Natural killer cell (primary cell): ENCODE data around the gene STN1. TPM values are rescaled to one million over a fixed set of nuclear protein-coding genes. Genes with fewer than 3 reads are reported as not detected.

Experiments
- ATAC-seq, 3 donors: fragments of 150-1000 bp in 2 of 3; fragments of 200-7000 bp in 1 of 3; cut with Tn5 transposase; 1 replicate in 1 of 3; 2 replicates in 2 of 3; pipeline ENCODE4 v1.10.0; 2021; ENCODE audit warnings: mild to moderate bottlenecking in 2 of 3, moderate library complexity in 2 of 3
- DNase-seq, 2 donors: peaks; one replicate each; pipeline versions ENCODE4 v3.0.0 to v3.0.0-alpha.2; 2013 to 2021; ENCODE audit warnings: mixed read lengths in 1 of 2
- H3K27ac ChIP-seq: one replicate; pipeline ENCODE4 v1.5.1; 2013; ENCODE audit warnings: mild to moderate bottlenecking, low read length
- H3K27me3 ChIP-seq: one replicate; pipeline ENCODE4 v1.6.1; 2013; ENCODE audit warnings: low read length; ENCODE audit not compliant: control insufficient read depth, insufficient read depth
- H3K36me3 ChIP-seq: one replicate; pipeline ENCODE4 v1.6.1; 2013; ENCODE audit warnings: low read length; ENCODE audit not compliant: control insufficient read depth, insufficient read depth
- H3K4me1 ChIP-seq: one replicate; pipeline ENCODE4 v1.6.1; 2013; ENCODE audit warnings: low read length; ENCODE audit not compliant: control insufficient read depth, insufficient read depth
- H3K4me3 ChIP-seq: one replicate; pipeline ENCODE4 v1.5.1; 2013; ENCODE audit warnings: low read length
- H3K9me3 ChIP-seq: one replicate; pipeline ENCODE4 v1.6.1; 2013; ENCODE audit warnings: low read length; ENCODE audit not compliant: control insufficient read depth, insufficient read depth
- H3K27ac Mint-ChIP-seq, 2 donors: one replicate each; pipeline ENCODE4 v1.8.0; 2022; ENCODE audit warnings: mild to moderate bottlenecking in 2 of 2, mixed read lengths in 2 of 2, moderate library complexity in 1 of 2
- H3K27me3 Mint-ChIP-seq, 2 donors: one replicate each; pipeline ENCODE4 v1.8.0; 2022; ENCODE audit warnings: low read depth in 2 of 2, mixed read lengths in 2 of 2
- H3K36me3 Mint-ChIP-seq: one replicate; pipeline ENCODE4 v1.8.0; 2022; ENCODE audit warnings: mixed read lengths
- H3K4me1 Mint-ChIP-seq, 2 donors: one replicate each; pipeline ENCODE4 v1.8.0; 2022; ENCODE audit warnings: mixed read lengths in 2 of 2
- H3K4me3 Mint-ChIP-seq: one replicate; pipeline ENCODE4 v1.8.0; 2022; ENCODE audit warnings: mild to moderate bottlenecking, moderate library complexity, mixed read lengths
- H3K9me3 Mint-ChIP-seq, 2 donors: one replicate each; pipeline ENCODE4 v1.8.0; 2022; ENCODE audit warnings: mixed read lengths in 2 of 2
- CTCF ChIP-seq: fragments of 200-600 bp; IDR thresholded peaks from one replicate; pipeline ENCODE4 v1.8.0; 2022; ENCODE audit warnings: antibody characterized with exemption
- WGBS: methylation state at CpG from one replicate; pipeline ENCODE4 v1.1.7; 2013; ENCODE audit warnings: missing lambda C conversion rate; ENCODE audit not compliant: insufficient coverage; 5-methylcytosine and 5-hydroxymethylcytosine counted together
- intact Hi-C: fragments of 100-400 bp; cut with micrococcal nuclease; formaldehyde crosslinking; loops from one replicate; pipeline ENCODE4 v1.14.2; 2022
- total RNA-seq, 4 donors: library from RNA; stranded (reverse); fragments of 120-200 nt in 1 of 4; gene quantifications; one replicate each; pipeline versions ENCODE4 v1.2.3 to v1.2.4, GENCODE V29; 2013 to 2022

STN1 gene
- total RNA-seq, 3 donors from 2014 or later (not counting 1 experiment from before 2014, with no cell fraction given), result 31.7 to 53.4 (median 34.0) TPM

DNA sequence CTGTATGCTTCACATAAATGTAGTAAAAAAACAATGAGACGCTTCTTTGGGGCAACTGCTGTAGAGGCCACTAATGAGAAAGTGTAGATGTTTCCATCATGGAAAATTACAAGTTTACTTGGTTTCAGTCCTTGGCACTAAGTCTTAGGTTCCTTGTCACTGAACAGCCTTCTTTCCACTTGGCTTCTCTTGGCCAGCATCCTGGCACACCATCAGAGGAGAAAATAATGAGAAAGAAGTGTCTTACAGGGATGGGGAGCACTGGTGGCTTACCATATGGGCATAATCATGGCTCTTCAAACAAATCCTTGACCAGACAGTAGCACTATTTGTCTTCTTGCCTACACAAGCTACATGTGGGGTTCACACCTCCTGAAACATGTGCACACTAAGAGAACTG, 40.1 kb downstream of the STN1 start:
- TF ChIP-seq CTCF, result no peak
- H3K27me3 ChIP-seq, result no peaks in the 10 kb centered on the region
- Mint-ChIP-seq H3K36me3 (peaks cover 12% of the 10 kb centered on the region), H3K9me3 (no peaks in the 10 kb centered on the region), H3K27me3 (no peaks in the 10 kb centered on the region), H3K27ac (peak overlapping the region in 1 of 2 donors; percentile 60), H3K4me3 (no peak overlapping the region), H3K4me1 (peaks cover 5 to 6% of the 10 kb centered on the region in 2 donors)
- ATAC-seq (no peak), DNase-seq (no peak)
- intact Hi-C loops, result no loop called here
- no peaks in the 10 kb centered on the region for H3K4me1 ChIP-seq
- H3K27ac ChIP-seq, result no peak overlapping the region
- no peaks in the 10 kb centered on the region for H3K9me3 ChIP-seq
- 100% methylated on average over 1 of the region's 1 CpG for WGBS
- no peak overlapping the region for H3K4me3 ChIP-seq
- peaks cover 67% of the 10 kb centered on the region for H3K36me3 ChIP-seq

DNA sequence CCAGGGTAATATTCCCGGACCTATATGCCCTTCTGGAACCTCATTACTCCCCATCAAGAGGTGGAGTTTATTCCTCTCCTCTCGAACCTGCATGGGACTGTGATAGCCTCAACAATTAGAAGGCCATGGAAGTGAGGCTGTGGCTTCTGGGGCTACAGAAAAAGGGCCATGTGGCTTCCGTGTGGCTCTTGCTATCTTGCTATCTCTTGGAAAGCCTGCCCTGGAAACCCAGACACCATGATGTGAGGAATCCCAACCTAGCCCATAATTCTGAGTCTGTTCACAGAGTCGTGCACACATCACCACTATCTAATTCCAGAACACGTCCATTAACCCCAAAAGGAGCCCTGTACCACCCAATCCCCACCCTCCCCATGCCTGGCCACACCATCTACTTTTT, 41.8 kb downstream of the STN1 start:
- peaks cover 5 to 6% of the 10 kb centered on the region in 2 donors for H3K4me1 Mint-ChIP-seq
- Histone ChIP-seq H3K27me3 (no peaks in the 10 kb centered on the region), H3K36me3 (peaks cover 61% of the 10 kb centered on the region), H3K27ac (no peak overlapping the region), H3K4me3 (no peak overlapping the region), H3K9me3 (no peaks in the 10 kb centered on the region), H3K4me1 (no peaks in the 10 kb centered on the region)
- WGBS, result 97% methylated on average over 3 of the region's 5 CpGs
- no peak overlapping the region for H3K27ac Mint-ChIP-seq
- H3K9me3 Mint-ChIP-seq, result no peaks in the 10 kb centered on the region
- no peak for TF ChIP-seq CTCF
- H3K4me3 Mint-ChIP-seq, result no peak overlapping the region
- intact Hi-C loops, result no loop called here
- ATAC-seq (no peak), DNase-seq (no peak)
- H3K27me3 Mint-ChIP-seq, result no peaks in the 10 kb centered on the region
- H3K36me3 Mint-ChIP-seq, result peaks cover 11% of the 10 kb centered on the region

DNA sequence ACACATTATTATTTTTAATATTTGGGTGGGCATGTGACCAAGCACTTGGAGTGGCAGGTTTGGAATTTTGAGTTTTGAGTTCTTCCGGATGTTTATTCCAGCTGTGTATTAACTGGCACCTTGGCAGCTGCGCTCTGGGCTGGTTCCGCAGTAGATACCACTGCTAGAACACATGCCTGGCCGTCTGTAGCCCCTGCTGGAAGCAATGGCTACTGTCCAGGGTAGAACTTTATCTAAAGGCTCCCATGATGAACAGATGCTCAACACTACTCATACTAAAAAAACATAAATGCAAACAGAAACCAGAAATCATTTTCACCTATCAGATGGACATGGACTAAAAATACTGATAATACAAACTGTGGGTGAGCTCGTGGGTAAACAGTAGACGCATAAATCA, 43.3 kb downstream of the STN1 start:
- Mint-ChIP-seq H3K9me3 (no peaks in the 10 kb centered on the region), H3K36me3 (peaks cover 11% of the 10 kb centered on the region), H3K4me3 (no peak overlapping the region), H3K27me3 (no peaks in the 10 kb centered on the region), H3K4me1 (peaks cover under 1 to 5% of the 10 kb centered on the region in 2 donors), H3K27ac (peak overlapping the region in 1 of 2 donors; percentile 61)
- Histone ChIP-seq H3K27me3 (no peaks in the 10 kb centered on the region), H3K27ac (no peak overlapping the region), H3K4me1 (no peaks in the 10 kb centered on the region), H3K9me3 (no peaks in the 10 kb centered on the region), H3K36me3 (peaks cover 55% of the 10 kb centered on the region), H3K4me3 (no peak overlapping the region)
- no peak for TF ChIP-seq CTCF
- ATAC-seq (no peak), DNase-seq (no peak)
- 87% methylated on average over 6 of the region's 6 CpGs for WGBS
- intact Hi-C loops, result no loop called here

DNA sequence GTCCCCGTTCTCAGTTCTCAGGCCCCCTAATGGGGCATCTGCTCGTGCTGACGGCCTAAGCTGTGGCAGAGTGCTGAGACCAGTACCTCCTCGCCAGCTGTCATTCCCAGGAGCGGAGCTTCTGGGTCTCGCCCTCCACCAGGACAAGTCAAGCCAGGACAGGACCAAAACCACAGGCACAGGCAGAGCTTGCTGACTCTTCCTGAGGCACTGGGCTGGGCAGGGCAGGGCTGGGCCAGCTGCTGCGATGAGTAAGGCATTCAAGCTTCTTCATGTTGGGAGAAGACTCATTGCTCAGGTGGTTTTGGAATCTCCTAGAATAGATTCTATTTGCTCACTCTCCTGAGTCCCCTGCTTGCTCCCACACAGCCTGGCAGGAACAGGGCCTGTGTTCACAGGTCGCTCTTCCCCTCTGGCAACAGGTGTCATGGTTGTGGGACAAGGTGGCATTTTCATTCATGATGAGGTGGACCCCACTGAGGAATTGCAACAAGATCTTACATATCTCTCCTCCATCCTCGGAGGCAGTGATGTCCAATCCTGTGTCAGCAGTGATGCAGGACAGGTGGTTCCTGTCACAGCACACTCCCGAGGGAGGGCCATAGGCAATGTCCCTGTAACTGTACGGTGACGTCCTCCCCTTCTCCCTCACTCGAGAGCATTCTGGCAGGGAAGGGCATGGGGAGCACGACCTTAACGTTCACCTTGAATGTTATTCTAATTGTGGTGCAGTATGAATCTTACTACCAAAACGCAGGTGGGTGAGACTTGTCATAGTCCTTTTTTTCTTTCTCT, 45.6 kb downstream of the STN1 start:
- H3K27ac ChIP-seq, result no peak overlapping the region
- WGBS, result 97% methylated on average over 15 of the region's 16 CpGs
- no peaks in the 10 kb centered on the region for H3K4me1 ChIP-seq
- H3K36me3 ChIP-seq, result peaks cover 31% of the 10 kb centered on the region
- H3K4me3 ChIP-seq, result no peak overlapping the region
- H3K9me3 ChIP-seq, result no peaks in the 10 kb centered on the region
- H3K27me3 Mint-ChIP-seq, result no peaks in the 10 kb centered on the region
- intact Hi-C loops, result no loop called here
- no peaks in the 10 kb centered on the region for H3K36me3 Mint-ChIP-seq
- H3K9me3 Mint-ChIP-seq, result no peaks in the 10 kb centered on the region
- no peak for TF ChIP-seq CTCF
- DNase-seq (no peak), ATAC-seq (no peak)
- H3K4me1 Mint-ChIP-seq, result peaks cover 0 to 5% of the 10 kb centered on the region in 2 donors
- no peak overlapping the region for H3K27ac Mint-ChIP-seq
- no peaks in the 10 kb centered on the region for H3K27me3 ChIP-seq
- no peak overlapping the region for H3K4me3 Mint-ChIP-seq
